Esophagus (tissue), 2 donors: ENCODE results near the gene PNPLA1. TPM values are rescaled to one million over a fixed set of nuclear protein-coding genes. Genes with fewer than 3 reads are reported as not detected.

ENCODE experiments used
- H3K27ac ChIP-seq, 2 donors: one replicate each; pipeline ENCODE4 v1.5.1; 2013; ENCODE audit warnings: low read depth in 2 of 2, mild to moderate bottlenecking in 2 of 2, inconsistent platforms in 1 of 2, low read length in 1 of 2, moderate library complexity in 1 of 2
- H3K27me3 ChIP-seq, 2 donors: one replicate each; pipeline ENCODE4 v1.6.1; 2013; ENCODE audit warnings: low read length in 2 of 2, control low read depth in 1 of 2, mild to moderate bottlenecking in 1 of 2; ENCODE audit not compliant: insufficient read depth in 2 of 2, control insufficient read depth in 1 of 2
- H3K36me3 ChIP-seq, 2 donors: one replicate each; pipeline ENCODE4 v1.6.1; 2013; ENCODE audit warnings: low read length in 1 of 2; ENCODE audit not compliant: control insufficient read depth in 2 of 2, insufficient read depth in 2 of 2
- H3K4me1 ChIP-seq, 2 donors: one replicate each; pipeline ENCODE4 v1.6.1; 2013; ENCODE audit warnings: low read length in 1 of 2; ENCODE audit not compliant: control insufficient read depth in 2 of 2, insufficient read depth in 2 of 2
- H3K4me3 ChIP-seq, 2 donors: one replicate each; pipeline ENCODE4 v1.5.1; 2013; ENCODE audit warnings: low read length in 2 of 2, mild to moderate bottlenecking in 2 of 2, low read depth in 1 of 2, moderate library complexity in 1 of 2
- H3K9me3 ChIP-seq, 2 donors: one replicate each; pipeline ENCODE4 v1.6.1; 2013; ENCODE audit warnings: mild to moderate bottlenecking in 2 of 2, low read depth in 1 of 2, low read length in 1 of 2, moderate library complexity in 1 of 2; ENCODE audit not compliant: control insufficient read depth in 2 of 2, insufficient read depth in 1 of 2
- WGBS, 2 donors: extraction: QIAGEN DNeasy Blood & Tissue Kit; methylation state at CpG; one replicate each; pipeline ENCODE4 v1.1.7; 2013; 5-methylcytosine and 5-hydroxymethylcytosine counted together
- polyA plus RNA-seq, 2 donors: library from polyadenylated mRNA; stranded (reverse); fragments of 200-250 nt; gene quantifications; one replicate each; pipeline ENCODE4 v1.2.3, GENCODE V29; 2013
- donor health status: healthy with polysubstance abuse.
- donor health status: Bipolar disorder and iron deficiency.

PNPLA1 gene
- polyA plus RNA-seq, 2 donors, result 0.02 to 0.04 TPM

DNA sequence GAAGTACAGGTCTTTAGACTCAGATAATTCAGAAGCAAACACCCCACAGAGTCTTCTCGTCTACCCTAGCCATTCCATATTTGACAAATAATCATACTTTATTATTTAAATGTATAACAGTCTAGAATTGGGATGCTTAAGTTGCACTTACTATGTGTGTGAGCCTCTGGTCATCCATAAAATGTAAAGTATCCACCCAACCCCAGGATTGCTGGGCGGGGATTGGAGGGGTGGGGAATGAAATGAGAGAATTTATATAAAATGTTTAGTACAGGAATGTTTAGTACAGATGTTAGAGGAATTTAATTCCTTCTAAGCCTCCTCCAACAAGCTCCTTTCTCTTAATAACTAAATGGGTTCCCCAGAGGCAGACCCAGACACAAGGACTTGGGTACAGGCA is 50.0 kb downstream of the PNPLA1 start:
- 84 to 86% methylated on average over 2 of the region's 2 CpGs for WGBS, 2 donors
- Histone ChIP-seq H3K4me1 (peaks cover 0 to 4% of the 10 kb centered on the region in 2 donors), H3K27me3 (no peaks in the 10 kb centered on the region), H3K4me3 (no peak overlapping the region), H3K27ac (no peak overlapping the region), H3K9me3 (no peaks in the 10 kb centered on the region), H3K36me3 (no peaks in the 10 kb centered on the region)

- Histone ChIP-seq H3K4me3 (no peak overlapping the region), H3K4me1 (peaks cover 0 to 4% of the 10 kb centered on the region in 2 donors), H3K36me3 (no peaks in the 10 kb centered on the region), H3K27me3 (no peaks in the 10 kb centered on the region), H3K27ac (no peak overlapping the region), H3K9me3 (no peaks in the 10 kb centered on the region)
- WGBS, 2 donors, result 78 to 84% methylated on average over 11 of the region's 11 CpGs
Observed at GRCh38 chr6:36320475-36320874, 50.6 kb downstream of the PNPLA1 start.

- 85 to 91% methylated on average over 3 of the region's 3 CpGs for WGBS, 2 donors
- peaks cover 0 to 4% of the 10 kb centered on the region in 2 donors for H3K4me1 ChIP-seq
- H3K9me3 ChIP-seq, result no peaks in the 10 kb centered on the region
- H3K36me3 ChIP-seq, result no peaks in the 10 kb centered on the region
- no peak overlapping the region for H3K27ac ChIP-seq
- no peaks in the 10 kb centered on the region for H3K27me3 ChIP-seq
- no peak overlapping the region for H3K4me3 ChIP-seq
Observed at GRCh38 chr6:36322591-36322990, 52.7 kb downstream of the PNPLA1 start.

DNA sequence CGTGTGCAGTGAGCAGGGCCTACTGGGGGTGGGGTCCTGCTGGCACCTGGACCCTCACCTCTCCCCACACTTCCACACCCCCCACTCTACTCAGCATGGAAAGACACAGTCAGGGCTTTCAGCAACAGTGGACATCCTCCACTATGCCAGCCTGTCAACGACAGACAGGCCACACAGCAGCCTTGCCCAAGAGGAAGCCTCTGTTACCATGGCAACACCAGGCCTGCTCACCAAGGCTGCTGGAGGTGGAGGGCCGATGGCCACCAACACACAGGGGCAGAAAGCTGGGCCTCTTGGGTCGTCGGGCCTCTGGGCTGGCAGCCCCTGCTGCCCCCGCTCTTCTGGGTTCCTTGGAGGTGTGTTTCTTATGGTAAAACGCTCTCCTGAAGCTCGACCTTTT is 53.2 kb downstream of the PNPLA1 start:
- Histone ChIP-seq H3K36me3 (no peaks in the 10 kb centered on the region), H3K4me3 (no peak overlapping the region), H3K4me1 (peaks cover 0 to 4% of the 10 kb centered on the region in 2 donors), H3K9me3 (no peaks in the 10 kb centered on the region), H3K27ac (no peak overlapping the region), H3K27me3 (no peaks in the 10 kb centered on the region)
- 79 to 81% methylated on average over 8 of the region's 8 CpGs for WGBS, 2 donors

DNA sequence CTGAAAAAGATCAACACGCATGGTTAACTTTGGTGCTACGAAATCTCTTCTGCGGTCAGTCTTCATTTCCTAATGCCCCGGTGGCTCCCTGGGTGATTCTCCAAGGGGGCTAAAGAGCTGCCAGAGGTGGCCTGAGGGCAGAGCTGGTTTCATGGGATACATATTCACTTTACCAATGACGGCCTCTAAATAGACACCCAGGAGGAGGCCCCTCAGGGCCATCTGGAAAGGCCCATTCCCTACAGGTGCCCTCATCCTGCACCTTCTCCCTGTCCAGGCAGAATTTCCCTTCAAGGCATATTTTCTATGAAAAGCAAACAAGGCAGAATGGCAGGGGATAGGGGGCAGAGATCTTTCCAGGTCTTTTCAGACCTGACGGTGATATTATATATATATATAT is 54.3 kb downstream of the PNPLA1 start:
- H3K4me3 ChIP-seq, result no peak overlapping the region
- H3K27ac ChIP-seq, result no peak overlapping the region
- WGBS, 2 donors, result 94 to 95% methylated on average over 6 of the region's 6 CpGs
- no peaks in the 10 kb centered on the region for H3K27me3 ChIP-seq
- no peaks in the 10 kb centered on the region for H3K9me3 ChIP-seq
- peaks cover 0 to 3% of the 10 kb centered on the region in 2 donors for H3K4me1 ChIP-seq
- no peaks in the 10 kb centered on the region for H3K36me3 ChIP-seq

GRCh38 chr6:36324715-36325114 is 54.9 kb downstream of the PNPLA1 start:
- H3K4me3 ChIP-seq, result no peak overlapping the region
- no peaks in the 10 kb centered on the region for H3K9me3 ChIP-seq
- 92 to 96% methylated on average over 4 of the region's 4 CpGs for WGBS, 2 donors
- H3K4me1 ChIP-seq, result no peaks in the 10 kb centered on the region
- H3K27me3 ChIP-seq, result no peaks in the 10 kb centered on the region
- no peaks in the 10 kb centered on the region for H3K36me3 ChIP-seq
- no peak overlapping the region for H3K27ac ChIP-seq

- Histone ChIP-seq H3K4me1 (no peaks in the 10 kb centered on the region), H3K4me3 (no peak overlapping the region), H3K36me3 (no peaks in the 10 kb centered on the region), H3K27ac (no peak overlapping the region), H3K9me3 (no peaks in the 10 kb centered on the region), H3K27me3 (no peaks in the 10 kb centered on the region)
- 63 to 70% methylated on average over 7 of the region's 7 CpGs for WGBS, 2 donors
Observed at GRCh38 chr6:36326356-36326995, 56.6 kb downstream of the PNPLA1 start.

DNA sequence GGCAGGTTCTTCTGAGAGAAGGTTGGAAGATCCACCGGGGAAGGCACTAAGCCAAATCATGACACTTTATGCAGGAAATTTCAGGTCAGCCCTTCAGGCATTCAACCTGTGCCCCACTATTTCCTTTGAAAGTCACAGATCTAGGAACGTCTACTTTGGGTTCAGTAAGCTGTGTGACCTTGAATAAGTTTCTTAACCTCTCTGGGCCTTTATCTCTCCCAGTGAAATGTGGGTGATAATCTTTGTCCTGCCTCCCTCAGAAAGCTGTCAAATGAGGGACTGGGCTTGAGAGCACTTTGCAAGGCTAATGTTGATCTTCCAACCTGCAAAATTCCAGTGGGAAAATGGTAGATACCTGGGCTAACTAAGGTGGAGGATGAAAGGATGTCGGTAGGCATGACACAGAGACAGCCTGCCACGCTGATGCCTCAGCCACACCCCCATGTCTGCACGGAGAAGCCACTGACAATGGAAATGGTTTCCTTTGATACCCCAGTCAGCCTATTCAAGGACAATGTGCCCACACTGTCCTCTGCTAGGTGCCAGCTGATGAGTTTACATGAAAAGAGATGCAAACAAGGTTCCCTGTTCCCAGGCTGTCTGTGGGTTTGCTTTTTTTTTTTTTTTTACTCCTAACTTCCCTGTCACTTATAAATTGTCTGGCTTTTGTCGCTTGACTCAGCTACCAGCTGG is 57.5 kb downstream of the PNPLA1 start:
- H3K9me3 ChIP-seq, result no peaks in the 10 kb centered on the region
- H3K27ac ChIP-seq, result no peak overlapping the region
- H3K4me3 ChIP-seq, result no peak overlapping the region
- no peaks in the 10 kb centered on the region for H3K36me3 ChIP-seq
- H3K27me3 ChIP-seq, result no peaks in the 10 kb centered on the region
- WGBS, 2 donors, result 39% methylated on average over 6 of the region's 6 CpGs
- H3K4me1 ChIP-seq, result no peaks in the 10 kb centered on the region

DNA sequence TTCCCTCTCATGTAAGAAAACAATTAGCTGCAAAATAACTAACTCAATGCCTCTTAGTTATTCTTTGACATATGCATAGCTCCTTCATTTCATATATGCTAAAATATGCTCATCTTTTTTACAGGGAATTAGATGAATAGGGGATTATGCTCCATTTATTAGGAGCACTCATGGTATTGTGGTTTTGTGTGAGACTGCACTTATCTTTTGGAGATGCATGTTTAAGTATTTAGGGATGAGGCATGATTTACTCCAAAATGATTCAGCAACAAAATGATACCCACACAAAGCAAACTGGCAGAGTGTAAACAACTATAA is 58.0 kb downstream of the PNPLA1 start:
- H3K27ac ChIP-seq, result no peak overlapping the region
- H3K4me1 ChIP-seq, result no peaks in the 10 kb centered on the region
- no peaks in the 10 kb centered on the region for H3K27me3 ChIP-seq
- H3K9me3 ChIP-seq, result no peaks in the 10 kb centered on the region
- no peak overlapping the region for H3K4me3 ChIP-seq
- H3K36me3 ChIP-seq, result no peaks in the 10 kb centered on the region

DNA sequence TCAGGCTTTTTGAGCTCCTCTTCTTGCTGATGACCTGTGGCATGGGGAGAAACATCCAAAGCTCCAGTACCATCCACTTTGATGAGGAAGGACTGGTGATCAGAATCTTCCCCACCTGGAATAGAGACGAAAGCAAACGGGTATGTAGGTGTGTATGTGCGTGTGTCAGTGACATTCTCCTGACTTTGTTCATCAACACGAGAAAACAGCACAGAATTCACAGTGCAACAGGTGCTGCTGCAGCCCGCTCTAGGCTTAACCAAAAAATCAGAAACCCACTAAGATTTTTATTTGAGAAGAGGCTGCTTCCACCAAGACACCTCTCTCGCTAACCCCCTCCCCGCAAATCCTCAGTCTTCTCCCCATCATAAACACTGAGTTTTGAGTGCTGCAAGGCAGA is 58.7 kb downstream of the PNPLA1 start:
- Histone ChIP-seq H3K4me3 (no peak overlapping the region), H3K27ac (no peak overlapping the region), H3K4me1 (no peaks in the 10 kb centered on the region), H3K27me3 (no peaks in the 10 kb centered on the region), H3K36me3 (no peaks in the 10 kb centered on the region), H3K9me3 (no peaks in the 10 kb centered on the region)
- whole genome bisulfite sequencing, 2 donors, result 87% methylated on average over 7 of the region's 7 CpGs
